ENCODE measurements around the gene GH2.
"Not testable (repeated sequence)": the region's sequence is repeated elsewhere in the genome, so short reads cannot be mapped to it uniquely, and the experiment has no call there.

The GH2 gene

DNA sequence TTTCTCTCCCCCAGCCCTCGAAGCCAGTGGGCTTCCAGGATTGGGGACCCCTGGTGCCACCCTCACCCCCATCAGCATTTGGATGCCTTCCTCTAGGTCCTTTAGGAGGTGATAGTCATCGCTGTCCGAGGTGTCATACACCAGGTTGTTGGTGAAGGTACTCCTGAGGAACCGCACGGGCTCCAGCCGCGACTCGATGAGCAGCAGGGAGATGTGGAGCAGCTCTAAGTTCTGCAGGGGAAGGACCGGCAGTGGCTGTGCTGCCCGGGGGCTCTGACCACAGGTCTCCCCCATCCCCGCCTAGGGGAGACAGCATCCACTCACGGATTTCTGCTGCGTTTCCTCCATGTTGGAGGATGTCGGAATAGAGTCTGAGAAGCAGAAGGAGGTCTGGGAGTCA lies 28.4 kb upstream of the GH2 start:
- DNase-seq = no peak

DNA sequence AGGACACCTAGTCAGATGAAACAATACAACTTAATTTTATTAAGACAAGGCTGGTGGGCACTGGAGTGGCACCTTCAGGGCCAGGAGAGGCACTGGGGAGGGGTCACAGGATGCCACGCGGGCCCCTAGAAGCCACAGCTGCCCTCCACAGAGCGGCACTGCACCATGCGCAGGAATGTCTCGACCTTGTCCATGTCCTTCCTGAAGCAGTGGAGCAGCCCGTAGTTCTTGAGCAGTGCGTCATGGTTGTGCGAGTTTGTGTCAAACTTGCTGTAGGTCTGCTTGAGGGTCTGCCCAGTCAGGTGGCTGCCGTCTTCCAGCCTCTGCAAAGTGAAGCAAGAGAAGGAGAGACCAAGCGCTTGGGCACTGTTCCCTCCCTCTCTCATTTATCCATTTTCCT lies 27.8 kb upstream of the GH2 start:
- DNase-seq = not testable (repeated sequence)

DNA sequence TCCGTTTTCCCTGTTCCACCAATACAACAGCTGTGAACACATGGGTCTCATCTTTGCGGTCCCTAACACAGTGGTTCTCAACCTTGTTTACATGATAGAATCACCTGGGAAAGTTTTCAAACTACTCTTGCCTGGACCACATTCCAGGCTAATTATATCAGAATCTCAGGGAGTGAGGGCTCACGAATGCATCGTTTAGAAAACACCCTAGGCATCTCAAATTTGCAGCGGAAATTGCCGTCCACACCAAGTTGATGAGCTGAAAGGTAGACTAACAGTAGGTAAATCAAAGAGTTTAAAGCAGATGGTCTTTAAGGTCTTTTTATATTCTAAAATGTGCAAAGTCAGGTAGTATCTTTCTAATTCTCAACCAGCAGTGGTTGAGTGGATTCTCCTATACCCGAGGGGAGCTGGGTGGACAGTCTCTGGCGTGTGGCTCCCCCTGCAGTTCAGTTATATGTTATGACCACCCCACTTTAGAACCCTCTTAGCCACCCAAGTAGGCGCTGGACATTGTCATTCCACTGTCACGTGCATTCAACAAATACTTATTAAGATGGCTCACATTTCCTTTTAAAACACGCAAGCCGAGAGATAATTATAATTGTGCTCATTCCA lies 25.5 kb upstream of the GH2 start:
- not testable (repeated sequence) for DNase-seq

DNA sequence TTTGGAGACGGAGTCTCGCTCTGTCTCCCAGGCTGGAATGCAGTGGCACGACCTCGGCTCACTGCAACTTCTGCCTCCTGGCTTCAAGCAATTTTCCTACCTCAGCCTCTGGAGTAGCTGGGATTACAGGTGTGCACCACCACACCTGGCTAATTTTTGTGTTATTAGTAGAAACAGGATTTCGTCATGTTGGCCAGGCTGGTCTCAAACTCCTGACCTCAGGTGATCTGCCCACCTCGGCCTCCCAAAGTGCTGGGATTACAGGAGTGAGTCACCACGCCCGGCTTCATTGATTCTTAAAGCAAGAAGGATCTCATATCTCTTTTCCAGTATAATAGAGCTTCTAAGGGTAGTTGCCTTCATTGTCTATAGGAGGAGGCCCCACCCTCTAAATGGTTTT lies 23.1 kb upstream of the GH2 start:
- not testable (repeated sequence) for DNase-seq

DNA sequence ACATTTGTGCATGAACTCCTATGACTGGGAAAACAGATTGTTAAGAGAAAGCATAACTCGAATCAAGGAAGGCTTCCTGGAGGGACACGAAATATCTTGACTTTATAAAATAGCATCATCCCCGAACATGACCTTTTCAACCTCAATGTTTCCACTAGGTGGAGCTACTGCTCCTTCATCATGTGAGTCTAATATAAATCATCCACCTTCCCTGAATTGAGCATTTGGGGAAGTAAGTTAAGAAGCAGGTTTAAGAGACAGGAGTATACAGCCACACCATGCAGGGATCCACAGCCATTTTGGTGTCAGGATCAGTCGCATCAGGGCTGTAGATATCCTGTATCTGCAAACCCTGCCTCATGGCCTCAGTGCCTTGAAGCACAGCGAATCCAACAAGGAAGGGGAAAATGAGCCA lies 22.1 kb upstream of the GH2 start:
- DNase-seq = not testable (repeated sequence)

DNA sequence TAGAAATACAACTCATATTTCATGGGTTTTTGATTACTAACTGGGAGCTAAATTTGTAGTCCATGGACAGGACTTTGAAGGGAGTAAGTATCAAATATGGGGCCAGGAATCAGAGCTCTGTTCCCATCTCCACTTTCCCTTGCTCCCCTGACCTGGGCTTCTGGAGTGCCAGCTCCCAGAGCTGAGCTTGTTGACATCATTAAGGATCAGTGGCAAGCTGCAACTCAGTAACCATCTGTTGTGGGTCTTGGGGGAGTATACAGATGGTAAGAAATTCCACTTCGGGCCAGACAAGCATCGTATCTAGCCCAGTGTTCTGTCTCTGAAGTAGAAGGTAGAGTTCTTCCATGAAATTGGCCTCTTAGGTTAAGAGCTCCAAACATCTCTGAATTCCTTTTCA lies 20.2 kb upstream of the GH2 start:
- peak; percentile 82 for DNase-seq

DNA sequence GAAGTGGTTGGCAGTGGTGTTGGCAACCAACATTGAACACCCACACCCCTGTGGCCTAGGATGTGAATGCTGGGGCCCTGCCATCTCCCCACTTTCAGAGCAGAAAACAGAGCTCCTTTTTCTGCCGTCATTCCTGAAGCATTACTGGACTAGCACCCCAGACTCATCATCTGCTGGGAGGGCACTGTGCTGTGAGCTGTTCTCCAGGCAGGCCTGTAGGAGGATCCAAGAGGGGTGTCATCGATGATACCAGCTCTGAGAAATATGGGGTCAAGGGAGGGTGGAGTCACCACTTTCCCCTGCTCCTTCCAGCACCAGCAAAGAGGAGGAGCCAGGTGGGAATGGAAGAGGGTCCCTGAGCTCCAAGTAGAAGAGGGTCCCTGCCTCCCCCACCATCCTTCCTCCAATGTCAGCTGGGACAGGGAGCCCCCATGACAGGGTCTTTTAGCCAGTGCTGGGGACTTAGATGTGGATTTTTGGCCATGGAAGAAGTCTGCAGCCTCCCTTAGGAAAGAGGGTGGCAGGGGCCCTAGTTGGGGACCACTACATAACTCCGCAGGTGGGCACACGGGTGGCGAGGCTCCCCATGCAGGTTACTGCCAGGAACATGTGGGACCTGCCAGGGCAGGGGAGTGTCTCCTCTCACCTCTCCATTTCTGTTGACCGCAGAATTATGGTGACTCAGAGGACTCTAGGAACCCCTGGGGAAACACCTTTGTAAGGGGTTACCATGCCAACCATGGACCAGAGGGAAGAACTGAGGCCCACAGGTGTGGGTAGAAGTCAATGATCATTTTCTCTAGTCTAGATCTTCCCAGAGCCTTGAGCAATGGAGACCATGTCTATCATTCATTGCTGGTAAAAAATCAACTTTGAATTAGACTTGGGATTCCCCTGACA lies 17.4 kb upstream of the GH2 start:
- DNase-seq = not testable (repeated sequence)

DNA sequence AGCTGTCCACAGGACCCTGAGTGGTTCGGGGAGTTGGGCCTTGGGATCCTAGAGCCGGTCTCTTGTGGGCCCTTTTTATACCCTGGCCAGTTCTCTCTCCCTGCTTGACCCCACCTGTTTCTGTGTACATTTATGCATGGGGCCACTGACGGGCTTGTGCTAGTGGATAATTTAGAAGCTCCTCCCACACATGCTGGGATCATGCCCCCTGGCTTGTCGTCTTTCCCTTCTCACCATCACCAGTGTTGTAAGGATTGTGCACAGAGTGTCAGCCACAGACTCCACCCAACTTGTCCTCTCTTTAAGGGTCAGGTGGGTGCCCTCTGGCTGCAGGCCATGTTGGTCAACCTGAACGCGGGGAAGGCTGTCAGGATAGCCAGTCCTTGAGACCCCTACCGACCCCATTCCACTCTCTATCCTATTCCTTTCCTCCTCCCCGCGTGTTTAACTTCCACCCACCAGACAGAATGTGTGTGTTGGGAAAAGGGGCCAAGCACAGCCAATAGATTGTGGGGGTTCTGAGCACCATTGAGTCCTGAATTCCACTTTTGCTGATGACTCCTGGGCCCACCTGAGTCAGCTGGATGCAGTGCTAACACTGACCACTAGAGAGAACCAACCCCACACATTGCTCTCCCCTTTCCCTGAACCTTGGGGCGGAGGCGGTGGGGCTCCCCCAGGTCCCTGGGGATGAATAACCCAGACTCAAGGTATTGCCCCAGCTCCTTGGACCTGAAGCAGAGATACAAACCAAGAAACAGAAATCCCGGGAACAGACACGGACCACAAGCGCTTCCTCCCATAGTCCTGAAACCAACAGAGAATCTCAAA lies 15.0 kb upstream of the GH2 start, which contains the start of gene CSH1:
TSS of gene CSH1 (minus strand) at position 51 of the 831 bp plus-strand sequence. CDS start 63 bp downstream, outside the sequence.
- not testable (repeated sequence) for DNase-seq

DNA sequence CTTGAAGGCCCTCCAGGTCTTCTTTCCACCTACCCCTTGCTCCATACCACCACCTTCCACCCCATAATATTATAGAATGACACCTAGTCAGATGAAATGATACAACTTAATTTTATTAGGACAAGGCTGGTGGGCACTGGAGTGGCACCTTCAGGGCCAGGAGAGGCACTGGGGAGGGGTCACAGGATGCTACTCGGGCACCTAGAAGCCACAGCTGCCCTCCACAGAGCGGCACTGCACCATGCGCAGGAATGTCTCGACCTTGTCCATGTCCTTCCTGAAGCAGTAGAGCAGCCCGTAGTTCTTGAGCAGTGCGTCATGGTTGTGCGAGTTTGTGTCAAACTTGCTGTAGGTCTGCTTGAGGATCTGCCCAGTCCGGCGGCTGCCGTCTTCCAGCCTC lies 13.1 kb upstream of the GH2 start:
- DNase-seq = not testable (repeated sequence)

DNA sequence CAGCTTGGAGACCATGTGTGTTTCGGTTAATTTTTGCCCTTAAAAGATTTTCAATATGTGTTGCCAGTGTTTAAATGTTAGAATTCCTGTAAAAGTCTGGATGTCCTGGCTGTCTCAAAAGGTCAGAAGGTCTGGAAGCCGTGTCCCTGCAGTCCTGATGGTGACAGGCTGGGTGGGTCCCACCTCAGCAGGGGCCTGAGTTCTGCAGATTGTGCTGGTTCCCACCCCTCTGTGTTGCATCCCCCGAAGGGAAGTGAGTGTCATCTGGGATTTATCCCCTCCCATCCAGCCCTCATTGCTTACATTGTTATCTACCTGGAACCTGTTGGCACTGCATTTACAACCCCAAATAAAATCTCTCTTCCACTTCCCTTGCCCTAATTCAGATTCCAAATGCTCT lies 12.3 kb upstream of the GH2 start:
- DNase-seq = not testable (repeated sequence)

DNA sequence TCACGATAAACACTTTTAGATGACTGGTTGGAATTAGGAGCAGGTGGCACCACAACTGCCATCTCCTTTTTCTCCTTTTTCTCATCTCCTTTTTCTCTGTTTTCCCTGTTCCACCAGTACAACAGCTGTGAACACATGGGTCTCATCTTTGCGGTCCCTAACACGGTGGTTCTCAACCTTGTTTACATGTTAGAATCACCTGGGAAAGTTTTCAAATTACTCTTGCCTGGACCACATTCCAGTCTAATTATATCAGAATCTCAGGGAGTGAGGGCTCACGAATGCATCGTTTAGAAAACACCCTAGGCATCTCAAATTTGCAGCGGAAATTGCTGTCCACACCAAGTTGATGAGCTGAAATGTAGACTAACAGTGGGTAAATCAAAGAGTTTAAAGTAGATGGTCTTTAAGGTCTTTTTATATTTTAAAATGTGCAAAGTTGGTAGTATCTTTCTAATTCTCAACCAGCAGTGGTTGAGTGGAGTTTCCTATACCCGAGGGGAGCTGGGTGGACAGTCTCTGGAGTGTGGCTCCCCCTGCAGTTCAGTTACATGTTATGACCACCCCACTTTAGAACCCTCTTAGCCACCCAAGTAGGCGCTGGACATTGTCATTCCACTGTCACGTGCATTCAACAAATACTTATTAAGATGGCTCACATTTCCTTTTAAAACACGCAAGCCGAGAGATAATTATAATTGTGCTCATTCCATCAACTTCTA lies 10.7 kb upstream of the GH2 start:
- DNase-seq = not testable (repeated sequence)

DNA sequence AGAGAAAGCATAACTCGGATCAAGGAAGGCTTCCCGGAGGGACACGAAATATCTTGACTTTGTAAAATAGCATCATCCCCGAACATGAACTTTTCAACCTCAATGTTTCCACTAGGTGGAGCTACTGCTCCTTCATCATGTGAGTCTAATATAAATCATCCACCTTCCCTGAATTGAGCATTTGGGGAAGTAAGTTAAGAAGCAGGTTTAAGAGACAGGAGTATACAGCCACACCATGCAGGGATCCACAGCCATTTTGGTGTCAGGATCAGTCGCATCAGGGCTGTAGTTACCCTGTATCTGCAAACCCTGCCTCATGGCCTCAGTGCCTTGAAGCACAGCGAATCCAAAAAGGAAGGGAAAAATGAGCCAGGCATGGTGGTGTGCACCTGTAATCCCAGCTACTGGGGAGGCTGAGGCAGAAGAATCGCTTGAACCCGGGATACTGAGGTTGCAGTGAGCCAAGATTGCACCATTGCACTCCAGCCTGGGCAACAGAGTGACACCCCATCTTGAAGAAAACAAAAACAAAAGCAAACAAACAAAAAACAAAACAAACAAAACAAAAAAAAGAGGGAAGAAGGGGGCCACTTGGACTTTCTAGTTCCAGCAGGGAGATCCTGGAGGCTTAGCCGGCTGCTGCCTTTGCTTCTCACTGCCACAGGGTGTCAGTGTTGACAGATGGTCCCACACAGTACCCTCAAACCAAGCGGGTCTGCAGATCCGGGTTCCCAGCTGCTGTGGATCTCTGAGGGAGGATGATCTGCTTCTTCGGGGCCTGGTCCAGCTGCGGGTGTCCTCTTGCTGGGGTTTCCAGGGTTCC lies 7.5 kb upstream of the GH2 start:
- peak; percentile 23 for DNase-seq

DNA sequence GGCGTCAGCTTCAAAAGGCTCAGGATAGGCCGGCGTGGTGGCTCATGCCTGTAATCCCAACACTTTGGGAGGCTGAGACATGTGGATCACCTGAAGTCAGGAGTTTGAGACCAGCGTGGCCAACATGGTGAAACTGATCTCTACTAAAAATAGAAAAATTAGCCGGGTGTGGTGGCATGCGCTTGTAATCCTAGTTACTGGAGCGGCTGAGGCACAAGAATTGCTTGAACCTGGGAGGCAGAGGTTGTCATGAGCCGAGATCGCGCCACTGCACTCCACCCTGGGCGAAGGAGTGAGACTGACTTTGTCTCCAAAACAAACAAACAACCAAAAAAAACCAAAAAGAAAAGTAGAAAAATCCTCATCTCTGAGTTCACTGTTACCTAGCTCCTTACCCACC lies 3.4 kb upstream of the GH2 start:
- not testable (repeated sequence) for DNase-seq

DNA sequence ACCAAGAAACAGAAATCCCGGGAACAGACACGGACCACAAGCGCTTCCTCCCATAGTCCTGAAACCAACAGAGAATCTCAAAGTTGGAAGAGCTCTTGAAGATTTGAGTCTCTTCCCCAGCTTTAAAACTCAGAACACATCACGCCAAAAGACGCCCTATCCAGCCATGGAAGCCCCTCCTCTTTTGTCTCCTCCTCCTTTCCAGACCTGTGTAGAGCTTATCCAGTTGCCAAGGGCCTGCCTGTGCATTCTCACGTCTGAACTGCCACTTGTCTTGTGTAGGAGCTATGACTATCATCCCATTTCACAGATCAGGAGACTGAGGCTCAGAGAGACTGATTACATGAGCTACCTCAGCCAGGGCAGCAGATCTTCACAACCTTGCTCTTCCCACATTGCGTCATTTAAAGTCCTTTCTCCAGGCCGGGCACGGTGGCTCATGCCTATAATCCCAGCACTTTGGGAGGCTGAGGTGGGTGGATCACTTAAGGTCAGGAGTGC lies 932 bp upstream of the GH2 start:
- not testable (repeated sequence) for DNase-seq

DNA sequence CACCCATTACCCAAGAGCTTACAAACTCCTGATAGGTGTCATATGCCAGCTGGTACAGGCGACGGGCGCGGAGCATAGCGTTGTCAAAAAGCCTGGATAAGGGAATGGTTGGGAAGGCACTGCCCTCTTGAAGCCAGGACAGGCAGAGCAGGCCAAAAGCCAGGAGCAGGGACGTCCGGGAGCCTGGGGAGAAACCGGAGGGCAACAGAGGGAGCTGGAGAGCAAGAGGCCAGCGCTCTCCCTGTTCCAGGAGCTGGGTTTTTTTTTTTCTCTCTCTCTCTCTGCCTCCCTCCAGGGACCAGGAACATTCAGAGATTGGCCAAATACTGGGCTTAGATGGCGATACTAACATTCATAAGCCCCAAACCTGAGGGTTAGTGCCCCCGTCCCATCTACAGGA lies 407 bp downstream of the GH2 start:
- not testable (repeated sequence) for DNase-seq

DNA sequence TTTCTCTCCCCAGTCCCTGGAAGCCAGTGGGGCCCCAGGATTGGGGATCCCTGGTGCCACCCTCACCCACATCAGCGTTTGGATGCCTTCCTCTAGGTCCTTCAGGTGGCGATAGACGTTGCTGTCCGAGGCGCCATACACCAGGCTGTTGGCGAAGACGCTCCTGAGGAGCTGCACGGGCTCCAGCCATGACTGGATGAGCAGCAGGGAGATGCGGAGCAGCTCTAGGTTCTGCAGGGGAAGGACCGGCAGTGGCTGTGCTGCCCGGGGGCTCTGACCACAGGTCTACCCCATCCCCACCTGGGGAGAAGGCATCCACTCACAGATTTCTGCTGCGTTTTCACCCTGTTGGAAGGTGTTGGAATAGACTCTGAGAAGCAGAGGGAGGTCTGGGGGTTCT lies 1.0 kb downstream of the GH2 start:
- DNase-seq = no peak

DNA sequence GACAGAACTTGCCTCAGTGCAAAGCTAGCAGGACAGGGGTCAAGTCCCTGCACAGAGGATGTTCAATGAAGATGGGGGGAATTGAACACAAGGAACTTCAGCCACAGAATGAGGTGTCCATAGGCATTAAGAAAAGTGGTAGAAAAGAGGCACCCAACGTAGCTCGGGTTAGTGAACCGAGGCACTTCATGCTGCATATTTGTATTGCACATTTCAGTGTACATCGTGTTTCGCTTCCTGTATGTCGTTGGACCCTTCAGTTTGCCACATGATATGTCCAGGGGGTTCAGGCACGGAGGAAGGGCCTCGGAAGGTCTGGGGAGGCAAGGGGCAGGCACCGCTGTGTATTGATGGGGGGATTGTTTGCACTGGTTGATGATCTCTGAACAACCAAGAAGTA lies 3.3 kb downstream of the GH2 start:
- not testable (repeated sequence) for DNase-seq

DNA sequence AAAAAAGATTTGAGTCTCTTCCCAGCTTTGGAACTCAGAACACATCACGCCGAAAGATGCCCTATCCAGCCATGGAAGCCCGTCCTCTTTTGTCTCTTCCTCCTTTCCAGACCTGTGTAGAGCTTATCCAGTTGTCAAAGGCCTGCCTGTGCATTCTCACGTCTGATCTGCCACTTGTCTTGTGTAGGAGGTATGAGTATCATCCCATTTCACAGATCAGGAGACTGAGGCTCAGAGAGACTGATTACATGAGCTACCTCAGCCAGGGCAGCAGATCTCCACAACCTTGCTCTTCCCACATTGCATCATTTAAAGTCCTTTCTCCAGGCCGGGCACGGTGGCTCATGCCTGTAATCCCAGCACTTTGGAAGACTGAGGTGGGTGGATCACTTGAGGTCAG lies 7.1 kb downstream of the GH2 start:
- not testable (repeated sequence) for DNase-seq

DNA sequence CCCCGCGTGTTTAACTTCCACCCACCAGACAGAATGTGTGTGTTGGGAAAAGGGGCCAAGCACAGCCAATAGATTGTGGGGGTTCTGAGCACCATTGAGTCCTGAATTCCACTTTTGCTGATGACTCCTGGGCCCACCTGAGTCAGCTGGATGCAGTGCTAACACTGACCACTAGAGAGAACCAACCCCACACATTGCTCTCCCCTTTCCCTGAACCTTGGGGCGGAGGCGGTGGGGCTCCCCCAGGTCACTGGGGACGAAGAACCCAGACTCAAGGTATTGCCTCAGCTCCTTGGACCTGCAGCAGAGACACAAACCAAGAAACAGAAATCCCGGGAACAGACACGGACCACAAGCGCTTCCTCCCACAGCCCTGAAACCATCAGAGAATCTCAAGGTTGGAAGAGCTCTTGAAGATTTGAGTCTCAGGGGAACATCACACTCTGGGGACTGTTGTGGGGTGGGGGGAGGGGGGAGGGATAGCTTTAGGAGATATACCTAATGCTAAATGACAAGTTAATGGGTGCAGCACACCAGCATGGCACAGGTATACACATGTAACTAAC lies 7.6 kb downstream of the GH2 start:
- not testable (repeated sequence) for DNase-seq

DNA sequence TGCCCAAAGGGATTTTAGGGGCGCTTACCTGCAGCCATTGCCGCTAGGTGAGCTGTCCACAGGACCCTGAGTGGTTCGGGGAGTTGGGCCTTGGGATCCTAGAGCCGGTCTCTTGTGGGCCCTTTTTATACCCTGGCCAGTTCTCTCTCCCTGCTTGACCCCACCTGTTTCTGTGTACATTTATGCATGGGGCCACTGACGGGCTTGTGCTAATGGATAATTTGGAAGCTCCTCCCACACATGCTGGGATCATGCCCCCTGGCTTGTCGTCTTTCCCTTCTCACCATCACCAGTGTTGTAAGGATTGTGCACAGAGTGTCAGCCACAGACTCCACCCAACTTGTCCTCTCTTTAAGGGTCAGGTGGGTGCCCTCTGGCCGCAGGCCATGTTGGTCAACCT lies 8.2 kb downstream of the GH2 start, which contains the start of gene CSH2:
TSS of gene CSH2 (minus strand) at position 101 of the 400 bp plus-strand sequence. CDS start at position 38, 63 bp downstream.
- not testable (repeated sequence) for DNase-seq
